ENCODE measurements around the gene UBAC2. TPM values are rescaled to one million over a fixed set of nuclear protein-coding genes. Genes with fewer than 3 reads are reported as not detected.

UBAC2 gene
- total RNA-seq, 1 donor from 2014 or later = 32.7 TPM

DNA sequence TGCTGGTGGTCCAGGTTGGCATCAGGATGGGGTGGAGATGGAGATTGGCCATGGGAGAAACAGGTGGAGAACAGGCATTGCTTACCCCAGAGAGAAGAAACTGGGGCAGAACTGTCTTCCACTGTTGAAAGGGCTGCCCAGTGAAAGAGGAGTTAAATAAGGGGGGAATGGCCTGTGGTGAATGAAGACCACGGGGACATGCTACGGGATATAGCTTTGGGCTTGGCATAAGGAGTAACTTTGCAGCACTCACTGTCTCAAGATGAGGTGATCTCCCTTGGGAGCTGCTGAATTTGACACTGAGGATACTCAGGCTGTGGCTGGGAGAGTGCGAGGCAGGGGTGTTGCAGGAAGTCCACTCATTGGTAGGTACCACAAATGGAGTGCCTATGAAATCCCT is 68.2 kb downstream of the UBAC2 start:
- no peak for DNase-seq (ENCODE audit: low spot score)

DNA sequence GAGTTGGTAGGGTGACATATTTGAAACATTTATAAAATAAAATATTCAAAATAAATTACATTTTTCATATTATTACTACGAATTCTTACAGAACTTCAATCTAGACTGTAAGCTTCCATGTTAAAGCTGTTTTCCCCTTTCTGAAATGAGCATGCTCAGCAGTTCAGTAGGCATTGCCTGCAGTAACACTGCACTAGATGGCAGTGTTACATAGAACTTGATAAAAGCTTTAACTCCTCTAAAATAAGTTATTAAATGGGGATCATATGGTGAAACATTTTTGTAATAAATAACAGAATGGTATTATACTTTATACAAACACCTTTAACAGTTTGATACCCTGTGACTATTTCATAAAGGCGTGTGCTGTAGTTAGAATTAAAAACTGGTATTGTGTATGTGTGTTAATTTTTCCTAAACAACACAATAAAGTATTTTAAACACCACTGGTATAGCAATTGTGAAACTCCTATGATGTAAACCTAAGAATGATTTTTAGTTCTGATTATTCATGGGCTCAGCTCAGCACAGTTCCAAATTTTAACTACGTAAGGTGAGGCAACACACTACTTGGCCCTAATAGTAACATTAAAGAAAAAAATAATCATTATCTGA is 69.1 kb downstream of the UBAC2 start:
- DNase-seq (ENCODE audit: low spot score) = peak; percentile 75

DNA sequence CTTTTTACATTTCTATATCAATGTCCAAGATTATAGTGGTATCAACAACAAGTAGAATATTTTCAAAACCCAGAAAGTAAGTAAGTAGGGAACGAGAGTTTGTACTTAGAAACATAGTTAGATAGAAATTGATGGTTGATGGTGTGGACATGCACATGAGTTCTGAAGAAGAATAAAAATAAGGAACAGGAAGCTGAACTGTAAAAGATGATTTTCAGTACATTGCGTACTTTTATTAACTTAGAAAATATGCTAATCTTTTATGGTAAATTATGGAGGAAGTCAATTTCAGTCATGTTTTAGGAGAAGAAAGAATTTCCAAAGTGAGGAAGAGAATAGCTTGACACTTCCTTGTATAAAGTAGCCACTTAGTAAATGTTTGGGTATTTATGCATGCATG is 69.9 kb downstream of the UBAC2 start:
- DNase-seq (ENCODE audit: low spot score) = no peak

DNA sequence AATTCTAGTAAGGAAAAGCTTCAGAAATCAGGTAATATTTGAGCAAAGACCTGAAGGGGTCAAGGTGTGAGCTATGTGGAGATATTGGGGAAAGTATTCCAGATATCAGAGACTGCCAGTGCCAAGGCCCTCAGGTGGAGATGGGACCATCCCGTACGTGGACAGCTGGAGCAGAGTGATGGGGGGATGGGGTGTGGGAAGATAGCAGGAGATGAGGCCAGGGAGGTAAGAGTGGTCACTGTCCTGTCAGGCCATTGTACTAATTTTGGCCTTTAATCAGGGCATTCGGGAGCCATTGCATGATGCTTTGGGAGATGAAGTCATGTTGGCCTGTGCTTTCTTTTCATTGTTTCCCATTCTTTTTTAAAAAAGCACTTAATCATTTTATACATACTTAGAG is 70.6 kb downstream of the UBAC2 start:
- no peak for DNase-seq (ENCODE audit: low spot score)

DNA sequence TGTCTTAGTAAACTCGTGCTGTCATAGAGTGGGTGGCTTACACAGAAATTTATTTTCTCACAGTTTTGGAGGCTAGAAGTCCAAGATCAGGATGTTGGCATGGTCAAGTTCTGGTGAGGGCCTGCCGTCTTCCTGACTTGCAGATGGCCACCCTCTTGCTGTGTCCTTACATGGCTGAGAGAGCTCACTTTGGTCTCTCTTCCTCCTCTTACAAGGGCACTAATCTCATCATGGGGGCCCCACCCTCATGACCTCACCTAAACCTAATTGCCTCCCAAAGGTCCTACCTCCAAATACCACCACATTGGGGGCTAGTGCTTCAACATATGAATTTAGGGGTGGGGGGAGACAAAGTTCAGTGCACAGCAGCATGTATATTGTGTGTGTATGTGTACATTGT is 71.8 kb downstream of the UBAC2 start:
- DNase-seq (ENCODE audit: low spot score) = no peak

DNA sequence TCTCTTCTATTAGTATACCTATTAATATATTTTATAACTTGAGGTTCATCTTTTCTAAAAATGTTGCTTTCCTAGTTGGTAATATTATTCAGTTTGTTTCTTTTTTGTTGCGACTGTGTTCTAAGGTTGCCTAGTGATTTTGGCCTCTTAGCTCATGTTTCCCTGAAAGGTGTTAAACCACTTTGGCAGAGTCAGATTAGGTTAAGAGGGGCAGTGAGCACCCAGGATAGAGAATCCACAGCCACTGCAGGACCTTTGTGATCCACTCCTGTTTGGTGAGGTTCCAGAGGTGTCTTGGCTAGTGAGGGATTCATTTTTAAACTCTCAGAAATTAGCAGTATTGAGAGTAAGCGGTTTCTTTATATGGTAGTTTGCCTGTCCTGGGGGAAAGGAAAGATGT is 72.5 kb downstream of the UBAC2 start:
- no peak for DNase-seq (ENCODE audit: low spot score)

DNA sequence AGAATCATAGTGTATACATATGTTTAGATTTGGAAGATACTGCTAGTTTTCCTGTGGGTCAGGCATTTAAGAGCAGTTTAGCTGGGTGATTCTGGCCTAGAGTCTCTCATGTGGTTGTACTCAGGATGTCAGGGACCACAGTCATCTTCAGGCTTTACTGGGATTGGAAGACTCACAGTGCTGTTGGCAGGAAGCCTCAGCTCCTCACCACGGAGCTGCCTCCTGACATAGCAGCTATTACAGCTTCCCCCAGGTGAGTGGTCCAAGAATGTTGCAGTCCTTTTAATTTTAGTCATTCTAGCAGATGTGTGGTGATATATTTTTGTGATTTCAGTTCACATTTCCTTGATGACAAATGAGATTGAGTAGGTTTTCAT is 74.4 kb downstream of the UBAC2 start:
- DNase-seq (ENCODE audit: low spot score) = no peak

DNA sequence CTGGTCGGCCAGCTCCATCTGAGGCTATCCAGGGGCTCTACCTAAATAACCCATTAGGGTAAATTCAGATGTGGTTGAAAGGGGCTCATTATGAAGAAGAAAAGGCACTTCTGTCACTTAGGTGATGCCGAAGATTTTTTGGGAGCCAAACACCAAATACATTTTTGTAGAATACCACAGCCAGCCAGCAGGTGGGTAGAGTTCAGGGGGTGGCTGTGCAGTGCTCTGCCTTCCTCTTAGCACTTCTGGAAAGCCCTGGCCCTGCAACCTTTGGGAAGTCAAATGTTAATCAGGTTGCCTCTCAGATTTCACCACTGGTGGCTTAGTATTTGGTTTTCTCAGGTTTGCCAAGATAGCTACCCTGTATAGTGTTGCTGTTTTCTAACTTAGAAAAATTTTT is 76.1 kb downstream of the UBAC2 start:
- no peak for DNase-seq (ENCODE audit: low spot score)

DNA sequence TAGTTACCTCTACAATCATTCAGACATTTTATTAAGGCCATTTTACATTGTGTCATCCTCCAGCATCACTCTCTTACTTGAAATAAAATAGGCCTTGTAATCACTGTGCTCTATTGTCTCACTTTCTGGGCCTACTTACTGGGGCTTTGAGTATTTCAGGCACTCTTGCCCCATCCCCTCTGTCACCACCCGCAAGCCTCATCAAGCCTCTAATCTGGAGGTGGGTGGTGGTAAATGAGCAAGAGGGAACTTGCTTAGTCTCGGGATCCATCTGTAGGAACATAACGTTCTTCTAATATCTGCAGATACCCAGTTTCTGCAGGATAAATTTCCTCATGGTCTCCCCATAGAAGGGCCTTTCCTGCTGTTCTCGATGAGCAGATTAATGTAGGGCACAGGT is 77.0 kb downstream of the UBAC2 start:
- no peak for DNase-seq (ENCODE audit: low spot score)

DNA sequence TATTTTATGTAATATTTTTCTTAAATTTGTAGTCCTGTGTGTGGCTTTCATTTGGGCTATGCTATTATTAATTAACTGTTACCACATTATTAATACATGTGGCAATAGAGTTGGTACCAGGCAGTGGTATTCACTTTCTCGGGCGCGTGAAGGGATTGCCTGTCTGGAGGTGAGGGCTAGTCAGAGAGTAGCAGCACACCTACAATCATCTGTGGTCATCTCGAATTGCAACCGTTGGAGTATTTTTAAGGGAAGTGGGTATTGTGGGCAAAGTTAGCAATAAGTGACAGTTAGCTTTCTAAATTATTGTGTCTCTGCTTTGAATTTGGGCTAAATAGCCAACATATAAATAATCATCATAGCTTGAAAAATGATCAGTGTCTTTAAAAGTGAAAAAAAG is 77.5 kb downstream of the UBAC2 start:
- DNase-seq (ENCODE audit: low spot score) = no peak

DNA sequence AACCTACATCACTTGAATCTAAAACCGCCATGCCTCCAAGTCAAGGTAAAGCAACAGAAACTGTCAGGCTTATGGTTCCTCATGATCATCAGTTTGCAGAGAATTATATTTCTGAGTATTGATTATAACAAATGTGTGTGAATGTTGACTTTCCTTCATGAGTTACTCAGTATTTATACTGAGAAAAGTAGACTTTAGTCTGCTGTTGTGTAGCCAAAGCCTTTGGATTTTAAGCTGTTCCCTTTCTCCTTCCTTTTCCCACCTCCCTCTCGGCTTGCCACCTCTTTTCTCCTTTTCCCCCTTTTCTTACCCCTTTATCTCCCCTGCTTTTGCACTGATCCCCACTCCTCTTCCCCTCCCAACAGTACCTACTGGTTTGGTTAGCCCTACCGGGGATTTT is 78.2 kb downstream of the UBAC2 start:
- DNase-seq (ENCODE audit: low spot score) = no peak

DNA sequence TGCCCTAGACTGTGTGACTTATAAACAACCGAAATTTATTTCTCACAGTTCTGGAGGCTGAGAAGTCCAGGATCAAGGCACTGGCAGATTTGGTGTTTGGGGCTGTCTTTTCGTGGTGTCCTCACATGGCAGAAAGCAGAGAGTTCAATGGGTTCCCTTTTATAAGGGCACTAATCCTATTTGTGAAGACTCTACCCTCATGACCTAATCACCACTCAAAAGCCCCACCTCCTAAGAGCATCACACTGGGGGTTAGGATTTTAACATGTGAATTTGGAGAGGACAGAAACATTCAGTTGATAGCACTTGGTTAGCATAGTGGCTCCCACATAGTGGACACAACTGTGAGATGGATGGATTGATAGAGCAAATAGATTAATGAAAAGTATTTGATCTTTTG is 79.0 kb downstream of the UBAC2 start:
- DNase-seq (ENCODE audit: low spot score) = no peak

DNA sequence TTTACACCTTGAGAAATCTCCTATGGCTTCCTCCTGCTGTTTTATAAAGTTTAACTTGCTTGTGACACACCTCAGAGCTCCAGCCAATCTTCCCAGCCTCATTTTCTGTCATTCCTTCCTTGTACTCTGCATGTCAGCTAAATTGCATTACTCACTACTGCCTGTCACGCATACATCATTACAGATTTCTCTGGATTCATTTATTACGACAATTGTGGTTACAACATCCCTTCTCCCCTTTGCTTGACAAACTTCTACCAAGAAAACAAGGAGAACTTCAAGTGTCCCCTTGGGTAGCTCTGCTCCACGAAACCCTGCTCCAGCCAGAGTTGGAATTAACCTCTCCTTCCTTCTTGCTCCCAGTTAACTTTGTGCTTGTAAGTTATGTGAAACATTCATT is 79.5 kb downstream of the UBAC2 start:
- no peak for DNase-seq (ENCODE audit: low spot score)

DNA sequence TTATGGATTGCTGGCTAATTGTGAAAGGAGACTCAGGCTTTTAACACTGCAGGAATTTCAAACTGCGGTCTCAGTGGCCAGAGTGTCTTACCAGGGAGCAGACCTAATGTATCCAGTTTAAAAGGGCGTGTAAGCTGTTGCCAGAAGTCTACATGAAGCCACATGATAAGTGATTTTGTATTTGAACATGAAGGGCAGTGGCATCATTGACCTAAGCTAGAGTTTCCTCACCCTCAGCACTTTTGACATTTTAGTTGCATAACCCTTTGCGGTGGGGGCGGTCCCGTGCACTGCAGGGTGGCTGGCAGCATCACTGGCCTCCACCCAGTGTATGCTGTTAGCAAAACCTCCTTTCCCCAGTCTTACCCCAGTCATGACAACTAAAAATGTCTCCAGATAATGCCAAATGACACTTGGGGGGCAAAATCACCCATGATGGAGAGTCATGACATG is 81.2 kb downstream of the UBAC2 start:
- DNase-seq (ENCODE audit: low spot score) = no peak

DNA sequence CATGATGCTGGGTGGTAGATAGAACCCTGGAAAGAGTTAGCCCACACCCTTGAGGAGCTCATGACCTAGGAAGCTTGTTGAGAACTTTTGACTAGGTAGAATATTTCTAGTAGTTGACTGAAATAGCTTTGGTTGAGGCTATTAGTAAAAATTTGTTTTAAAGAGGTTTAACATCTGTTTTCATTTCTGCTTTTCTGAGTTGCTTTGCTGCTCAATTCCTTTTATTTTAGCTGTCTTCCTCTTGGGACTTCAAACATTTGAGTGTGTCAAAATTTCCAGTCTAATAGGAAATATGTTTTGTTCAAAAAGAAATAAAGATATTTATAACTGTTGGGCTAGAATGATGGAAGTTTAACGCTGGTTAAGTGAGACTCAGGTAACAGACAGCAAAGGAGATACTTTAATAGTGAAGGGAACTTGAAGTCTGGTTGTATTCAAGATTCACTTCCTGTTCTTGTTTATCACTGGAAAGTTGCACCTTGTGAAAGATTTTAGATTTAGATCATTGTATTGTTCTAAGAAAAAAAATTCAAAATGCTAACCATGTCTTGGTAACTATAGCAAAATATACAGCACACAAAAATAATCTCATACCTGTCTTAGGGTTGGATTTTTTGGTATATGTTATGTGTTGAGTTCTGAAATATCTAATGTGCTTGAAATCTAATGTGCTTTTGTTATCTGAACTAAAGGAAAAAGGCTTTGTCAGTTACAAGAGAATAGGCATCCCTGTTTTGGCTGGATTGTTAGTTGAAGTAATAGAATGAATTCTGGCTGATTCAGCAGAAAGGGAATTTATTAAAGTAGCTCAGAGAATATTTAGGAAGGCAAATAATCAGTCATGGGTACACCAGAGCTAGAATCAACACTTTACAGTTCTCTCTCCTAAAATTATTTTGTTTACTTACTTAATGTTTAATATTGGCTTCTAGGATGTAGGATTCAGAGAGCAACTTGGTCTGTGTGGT is 81.9 kb downstream of the UBAC2 start:
- no peak for DNase-seq (ENCODE audit: low spot score)

DNA sequence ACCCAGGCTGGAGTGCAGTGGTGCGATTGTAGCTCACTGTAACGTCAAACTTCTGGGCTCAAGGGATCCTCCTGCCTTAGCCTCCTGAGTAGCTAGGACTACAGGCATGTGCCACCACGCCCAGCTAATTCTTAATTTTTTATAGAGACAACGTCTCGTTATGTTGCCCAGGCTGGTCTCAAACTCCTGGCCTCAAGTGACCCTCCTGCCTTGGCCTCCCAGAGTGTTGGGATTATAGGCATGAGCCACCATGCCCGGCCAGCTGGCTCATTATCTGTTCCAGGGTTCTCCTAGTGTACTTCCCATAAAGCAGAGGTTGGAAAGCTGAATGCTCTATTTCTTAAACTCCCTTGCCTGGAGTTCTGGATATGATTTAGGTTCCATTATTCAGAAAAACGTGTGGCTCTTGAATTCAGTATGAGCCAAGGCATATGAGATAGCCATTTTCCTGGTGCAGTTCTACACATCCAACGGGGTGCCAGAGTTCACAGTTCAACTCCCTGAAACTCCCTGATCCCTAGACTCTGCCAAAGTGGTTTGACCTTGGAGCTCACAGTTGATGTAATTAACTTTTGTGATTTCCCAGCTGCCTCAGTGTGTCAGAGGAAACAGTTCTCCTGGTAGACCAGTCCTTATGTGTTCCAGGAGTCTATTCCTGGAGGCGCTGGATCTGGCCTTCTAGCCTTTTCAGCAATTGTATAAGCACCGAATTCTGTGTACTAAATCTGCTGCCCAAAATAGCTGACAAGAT is 85.0 kb downstream of the UBAC2 start:
- no peak for DNase-seq (ENCODE audit: low spot score)

DNA sequence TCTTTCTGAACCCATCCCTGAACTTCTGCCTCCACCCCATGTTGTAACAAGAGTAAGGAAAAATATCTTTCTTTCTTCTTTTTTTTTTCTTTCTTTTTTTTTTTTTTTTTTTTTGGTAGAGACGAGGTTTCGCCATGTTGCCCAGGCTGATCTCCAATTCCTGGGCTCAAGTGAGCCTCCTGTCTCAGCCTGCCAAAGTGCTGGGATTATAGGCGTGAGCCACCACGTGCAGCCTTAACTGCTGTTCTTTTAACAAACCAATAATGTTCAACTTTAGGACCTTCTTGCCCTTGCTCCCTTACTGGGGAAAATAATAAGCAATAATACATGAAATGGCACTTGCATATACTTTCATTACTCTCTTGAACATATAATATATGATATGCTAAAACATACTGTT is 86.9 kb downstream of the UBAC2 start:
- no peak for DNase-seq (ENCODE audit: low spot score)

DNA sequence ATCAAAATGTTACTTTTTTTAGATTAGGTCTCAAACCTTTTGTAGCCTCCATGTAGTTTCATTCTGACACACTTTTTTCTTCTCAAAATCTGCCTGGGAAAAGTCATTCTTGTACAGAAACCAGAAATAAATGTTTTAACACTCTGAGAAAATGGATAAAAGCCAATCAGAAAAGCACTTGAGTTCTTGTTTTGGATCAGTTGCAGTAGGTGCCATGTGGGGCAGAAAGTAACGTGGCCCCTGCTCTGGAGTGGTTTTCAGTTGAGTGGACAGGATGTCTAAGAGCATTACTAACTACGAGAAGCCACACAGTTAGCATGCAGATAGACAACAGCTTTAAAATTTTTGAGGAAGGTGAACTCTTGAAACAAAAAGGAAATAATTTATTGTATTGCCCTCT is 87.4 kb downstream of the UBAC2 start:
- no peak for DNase-seq (ENCODE audit: low spot score)

DNA sequence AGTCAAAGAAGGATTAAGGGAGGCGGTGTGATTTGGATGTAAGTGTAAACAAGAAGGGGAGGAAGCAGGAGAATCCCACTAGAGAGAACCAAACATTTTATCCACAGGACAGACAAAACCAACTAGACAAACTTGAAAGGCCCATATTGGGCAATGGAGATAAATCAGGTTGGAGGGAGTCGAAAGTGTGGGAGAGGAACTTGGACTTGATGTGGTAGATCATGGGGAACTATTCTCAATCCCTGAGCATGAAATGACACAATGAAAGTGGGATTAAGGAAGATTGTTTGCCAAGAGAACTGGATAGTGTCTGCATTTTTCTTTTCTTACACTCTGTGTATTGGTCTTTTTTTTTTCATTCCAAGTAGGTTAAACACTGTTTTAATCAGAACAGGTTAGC is 88.6 kb downstream of the UBAC2 start:
- DNase-seq (ENCODE audit: low spot score) = no peak

DNA sequence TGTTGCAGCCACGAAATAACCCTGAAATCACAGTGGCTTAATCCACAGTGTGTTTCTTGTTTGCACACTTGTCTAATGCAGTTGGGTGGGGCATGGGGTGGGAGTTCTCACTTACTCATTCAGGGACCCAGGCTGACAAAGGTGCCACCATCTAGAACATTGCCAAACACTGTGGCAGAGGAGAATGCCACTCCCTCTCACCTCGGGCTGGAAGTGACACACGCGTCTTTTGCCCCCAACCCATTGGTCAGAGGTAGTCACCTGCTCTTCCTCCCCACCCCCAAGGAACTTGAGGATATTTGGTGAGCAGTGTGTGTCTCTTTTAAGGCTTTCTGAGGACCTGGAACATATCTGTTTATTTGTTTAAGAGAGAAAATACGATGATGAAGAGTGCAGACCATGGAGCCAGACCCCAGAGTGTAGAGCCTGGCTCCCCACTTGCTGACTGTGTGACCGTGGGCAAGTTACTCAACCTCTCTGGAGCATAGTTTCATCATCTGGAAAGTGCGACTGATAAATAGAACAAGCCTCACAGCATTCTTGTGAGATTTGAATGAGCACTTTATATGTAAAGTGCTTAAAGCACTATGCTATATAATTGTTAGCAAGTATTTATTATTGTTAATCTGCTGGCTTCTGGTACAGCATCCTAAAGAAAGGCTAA is 89.2 kb downstream of the UBAC2 start:
- no peak for DNase-seq (ENCODE audit: low spot score)

DNA sequence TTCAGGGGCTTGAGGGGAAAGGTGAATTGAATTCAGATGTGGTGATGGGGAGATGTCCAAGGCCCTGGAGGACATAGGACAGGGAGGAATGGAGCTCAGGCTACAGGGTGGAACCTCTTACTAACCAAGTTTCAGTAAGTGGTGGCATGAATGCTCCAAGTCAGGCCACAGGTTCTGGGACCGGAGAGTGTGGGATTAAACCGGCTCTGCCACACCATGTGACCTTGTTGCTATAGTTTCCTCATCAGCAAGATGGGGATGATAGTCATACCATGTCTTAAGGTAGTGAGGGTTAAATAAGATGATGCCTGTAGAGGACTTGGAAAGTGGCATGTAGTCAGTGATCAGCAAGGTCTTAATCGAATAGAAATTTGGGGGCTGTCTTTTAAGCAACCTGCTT is 90.2 kb downstream of the UBAC2 start:
- no peak for DNase-seq (ENCODE audit: low spot score)

DNA sequence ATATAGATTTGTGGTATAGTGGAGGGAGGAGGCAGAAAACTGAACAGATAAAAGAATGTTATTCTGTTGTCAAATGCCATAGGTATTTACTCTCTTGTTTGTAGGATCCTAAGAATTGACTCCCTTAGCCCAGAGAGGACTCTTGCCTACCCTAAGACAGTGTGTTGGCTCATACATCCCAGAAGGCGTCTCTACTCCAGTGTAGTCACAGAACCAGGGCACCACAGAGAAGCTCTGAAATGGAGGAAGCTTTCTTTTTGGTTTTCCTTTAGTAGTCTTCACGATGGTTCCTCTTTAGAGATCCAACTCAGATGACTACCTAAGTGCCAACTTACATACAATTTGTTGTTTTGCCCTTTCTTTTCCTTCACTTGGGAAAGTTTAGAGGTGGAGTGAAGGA is 92.5 kb downstream of the UBAC2 start:
- DNase-seq (ENCODE audit: low spot score) = no peak
